Activated CD8-positive, alpha-beta T cell treated with anti-CD3 and anti-CD28 coated beads, Interleukin-2, amount 10 ng/mL, durations not matched to agents 7 days and 5 days (primary cell): ENCODE data around the gene GATAD1. TPM values are rescaled to one million over a fixed set of nuclear protein-coding genes. Genes with fewer than 3 reads are reported as not detected.
"Not testable (repeated sequence)": the region's sequence is repeated elsewhere in the genome, so short reads cannot be mapped to it uniquely, and the experiment has no call there.

Source experiments
- ATAC-seq: fragments of 150-1000 bp; cut with Tn5 transposase; one replicate; pipeline ENCODE4 v1.10.0; 2021; ENCODE audit warnings: moderate library complexity
- CTCF ChIA-PET: fragments of 350-600 bp; sonication (Branson Sonifier 250); formaldehyde crosslinking; loops from one replicate; lab custom pipeline; 2021; ENCODE audit warnings: antibody characterized with exemption; lab: Charles Lee
- POLR2A ChIA-PET: fragments of 350-600 bp; sonication (Branson Sonifier 250); formaldehyde crosslinking; loops from one replicate; lab custom pipeline; 2021; ENCODE audit warnings: antibody characterized with exemption; lab: Charles Lee
- DNase-seq: peaks from one replicate; pipeline ENCODE4 v3.0.0-alpha.2; 2020
- H3K27ac Mint-ChIP-seq: one replicate; pipeline ENCODE4 v1.8.0; 2021; ENCODE audit warnings: mild to moderate bottlenecking, mixed read lengths
- H3K27me3 Mint-ChIP-seq: one replicate; pipeline ENCODE4 v1.8.0; 2021; ENCODE audit warnings: low read depth, mixed read lengths
- H3K36me3 Mint-ChIP-seq: one replicate; pipeline ENCODE4 v1.8.0; 2021; ENCODE audit warnings: low read depth, mixed read lengths
- H3K4me1 Mint-ChIP-seq: one replicate; pipeline ENCODE4 v1.8.0; 2021; ENCODE audit warnings: low read depth, mixed read lengths
- H3K4me3 Mint-ChIP-seq: one replicate; pipeline ENCODE4 v1.8.0; 2021; ENCODE audit warnings: mild to moderate bottlenecking, mixed read lengths
- H3K9me3 Mint-ChIP-seq: one replicate; pipeline ENCODE4 v1.8.0; 2022; ENCODE audit warnings: mixed read lengths; ENCODE audit not compliant: insufficient read depth
- total RNA-seq, 2 experiments: library from RNA; stranded (reverse); gene quantifications; one replicate each; pipeline ENCODE4 v1.2.3, GENCODE V29; 2021

The GATAD1 gene
- total RNA-seq, 2 experiments from 2014 or later: 11.4 to 12.4 TPM

DNA sequence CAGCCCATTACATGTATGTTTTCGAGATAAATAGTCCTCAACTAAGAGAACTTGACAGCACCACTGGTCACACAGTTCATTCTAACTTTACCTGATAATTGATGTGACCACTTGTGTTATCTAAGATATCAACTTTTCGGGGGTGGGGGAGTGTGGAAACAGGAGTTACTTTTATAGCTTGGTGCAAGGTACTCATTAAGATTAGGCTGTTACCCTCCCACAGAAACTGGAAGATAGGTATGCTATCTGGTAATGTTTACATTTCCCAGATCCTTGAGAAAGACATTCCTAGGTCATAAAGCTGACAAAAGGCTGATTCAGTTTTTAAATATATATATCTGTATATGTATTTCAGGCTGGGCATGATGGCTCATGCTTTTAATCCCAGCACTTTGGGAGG lies 19.4 kb downstream of the GATAD1 start:
- H3K36me3 Mint-ChIP-seq: peaks cover 3% of the 10 kb centered on the region
- H3K9me3 Mint-ChIP-seq: peaks cover 12% of the 10 kb centered on the region
- H3K27me3 Mint-ChIP-seq: no peaks in the 10 kb centered on the region
- H3K4me1 Mint-ChIP-seq: no peaks in the 10 kb centered on the region
- ChIA-PET CTCF (interaction anchor here (4.2 kb wide), 1 partner anchor 19 kb away, joined by 12 read pairs; the partner anchor contains the start of gene GATAD1), POLR2A (no interaction called here)
- ATAC-seq: no peak
- DNase-seq: no peak
- H3K4me3 Mint-ChIP-seq: no peak overlapping the region
- no peak overlapping the region for H3K27ac Mint-ChIP-seq

DNA sequence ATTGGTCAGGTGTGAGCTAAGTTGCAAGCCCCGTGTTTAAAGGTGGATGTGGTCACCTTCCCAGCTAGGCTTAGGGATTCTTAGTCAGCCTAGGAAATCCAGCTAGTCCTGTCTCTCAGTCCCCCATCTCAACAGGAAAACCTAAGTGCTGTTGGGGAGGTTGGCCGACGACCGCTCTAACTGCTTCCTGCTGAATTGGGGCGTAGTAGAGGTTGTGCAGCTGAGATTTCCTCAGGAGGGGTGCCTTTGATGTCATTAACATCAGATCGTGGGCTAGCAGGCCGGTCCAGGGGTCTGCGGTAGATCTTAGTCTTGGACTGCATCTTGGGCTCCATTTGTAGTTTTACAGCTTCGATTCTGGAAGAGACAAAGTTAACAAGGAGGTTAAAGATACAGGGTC lies 21.3 kb downstream of the GATAD1 start:
- H3K27me3 Mint-ChIP-seq, POLR2A ChIA-PET, DNase-seq, H3K4me1 Mint-ChIP-seq, H3K36me3 Mint-ChIP-seq, H3K4me3 Mint-ChIP-seq, ATAC-seq, H3K27ac Mint-ChIP-seq: not testable (repeated sequence)
- H3K9me3 Mint-ChIP-seq: peaks cover 12% of the 10 kb centered on the region
- CTCF ChIA-PET: interaction anchor here (4.2 kb wide), 1 partner anchor 21 kb away, joined by 12 read pairs; the partner anchor contains the start of gene GATAD1

DNA sequence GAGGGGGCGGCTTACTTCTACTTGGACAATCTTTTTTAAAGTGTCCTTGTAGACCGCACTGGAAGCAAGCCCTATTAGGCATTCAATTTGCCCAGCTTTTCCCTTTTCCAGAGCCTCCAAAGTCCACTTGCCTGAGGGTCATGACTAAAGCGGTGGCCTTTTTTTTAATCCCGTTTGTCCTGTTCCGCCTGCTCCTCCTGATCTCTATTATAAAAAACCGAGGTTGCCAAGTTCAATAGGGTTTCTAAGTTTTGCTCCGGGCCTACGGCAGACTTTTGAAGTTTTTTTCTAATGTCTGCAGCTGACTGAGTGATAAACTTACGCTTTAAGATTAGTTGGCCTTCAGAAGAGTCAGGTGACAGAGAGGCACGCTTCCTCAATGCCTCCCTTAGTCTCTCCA lies 26.7 kb downstream of the GATAD1 start:
- H3K27me3 Mint-ChIP-seq, CTCF ChIA-PET, H3K4me3 Mint-ChIP-seq, H3K36me3 Mint-ChIP-seq, H3K9me3 Mint-ChIP-seq, H3K27ac Mint-ChIP-seq, DNase-seq, H3K4me1 Mint-ChIP-seq, POLR2A ChIA-PET, ATAC-seq: not testable (repeated sequence)

DNA sequence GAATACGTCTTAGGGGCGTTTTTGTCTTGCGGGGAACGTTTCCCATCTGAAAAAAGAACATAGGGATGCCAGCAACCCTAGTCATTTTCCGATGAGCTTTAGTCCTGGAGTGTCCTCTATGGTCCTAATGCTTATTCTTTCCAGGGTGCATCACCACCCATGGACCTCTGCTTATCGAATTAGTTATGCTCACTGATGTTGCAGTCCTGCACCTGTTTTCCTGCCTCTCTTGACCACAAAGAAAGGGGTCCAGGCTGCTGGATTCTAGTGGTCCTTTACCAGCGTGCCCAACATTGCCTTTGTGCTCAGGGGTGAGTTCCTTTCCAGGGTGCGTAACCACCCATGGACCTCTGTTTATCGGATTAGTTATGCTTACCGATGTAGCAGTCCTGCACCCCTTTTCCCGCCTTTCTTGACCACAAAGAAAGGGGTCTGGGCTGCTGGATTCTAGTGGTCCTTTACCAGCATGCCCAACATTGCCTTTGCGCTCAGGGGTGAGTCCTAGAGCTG lies 28.0 kb downstream of the GATAD1 start:
- H3K4me3 Mint-ChIP-seq, H3K36me3 Mint-ChIP-seq, DNase-seq, POLR2A ChIA-PET, H3K27ac Mint-ChIP-seq, ATAC-seq, H3K4me1 Mint-ChIP-seq, H3K27me3 Mint-ChIP-seq, H3K9me3 Mint-ChIP-seq: not testable (repeated sequence)
- CTCF ChIA-PET: interaction anchor here (0.9 to 1.5 kb wide), 2 partner anchors 17 to 53 kb away, joined by 3 to 5 read pairs; partner anchors contain the start of genes PEX1 and RBM48

GRCh38 chr7:92475851-92476590 lies 28.7 kb downstream of the GATAD1 start:
- H3K4me3 Mint-ChIP-seq, H3K9me3 Mint-ChIP-seq, H3K27ac Mint-ChIP-seq, ATAC-seq, DNase-seq, H3K27me3 Mint-ChIP-seq, H3K4me1 Mint-ChIP-seq, H3K36me3 Mint-ChIP-seq, POLR2A ChIA-PET: not testable (repeated sequence)
- CTCF ChIA-PET: interaction anchor here (0.9 to 1.5 kb wide), 2 partner anchors 18 to 53 kb away, joined by 3 to 5 read pairs; partner anchors contain the start of genes PEX1 and RBM48

DNA sequence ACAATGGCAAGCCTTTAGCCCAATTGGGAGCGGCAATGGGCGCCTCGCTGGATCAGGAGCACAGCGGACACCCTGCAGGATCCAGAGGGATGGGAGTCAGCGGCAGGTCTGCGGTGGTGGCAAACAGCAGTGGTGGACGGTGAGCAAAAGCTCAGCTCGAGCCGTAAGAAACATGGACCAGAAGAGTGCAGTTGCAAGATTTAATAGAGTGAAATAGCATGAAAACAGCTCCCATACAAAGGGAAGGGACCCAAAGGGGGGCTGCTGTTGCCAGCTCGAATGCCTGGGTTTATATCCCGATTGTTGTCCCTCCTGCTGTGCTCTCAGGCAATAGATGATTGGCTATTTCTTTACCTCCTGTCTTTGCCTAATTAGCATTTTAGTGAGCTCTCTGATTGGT lies 30.4 kb downstream of the GATAD1 start, which contains the start of gene ERVW-1:
TSS of gene ERVW-1 (minus strand) at position 266 of the 400 bp plus-strand sequence. CDS start 7,565 bp downstream, outside the sequence.
- H3K4me3 Mint-ChIP-seq, H3K27me3 Mint-ChIP-seq, DNase-seq, H3K27ac Mint-ChIP-seq, H3K9me3 Mint-ChIP-seq, ATAC-seq, CTCF ChIA-PET, H3K36me3 Mint-ChIP-seq, H3K4me1 Mint-ChIP-seq, POLR2A ChIA-PET: not testable (repeated sequence)

DNA sequence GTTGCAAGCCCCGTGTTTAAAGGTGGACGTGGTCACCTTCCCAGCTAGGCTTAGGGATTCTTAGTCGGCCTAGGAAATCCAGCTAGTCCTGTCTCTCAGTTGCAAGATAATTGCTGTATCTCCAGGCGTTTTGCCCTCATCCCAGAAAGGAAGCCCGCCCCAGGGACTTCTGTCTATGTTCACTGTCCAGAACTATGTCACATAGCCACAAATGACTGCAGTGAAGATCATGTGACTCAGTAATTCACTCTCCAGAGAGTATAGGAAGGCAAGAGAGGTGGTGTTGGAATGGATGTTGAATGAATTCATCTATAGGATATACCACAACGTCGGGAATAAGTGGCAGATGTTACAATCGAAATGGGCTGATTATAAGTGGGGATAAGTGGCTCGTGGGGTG lies 30.8 kb downstream of the GATAD1 start:
- H3K4me3 Mint-ChIP-seq: no peak overlapping the region
- no peaks in the 10 kb centered on the region for H3K36me3 Mint-ChIP-seq
- ATAC-seq: no peak
- DNase-seq: no peak
- no peaks in the 10 kb centered on the region for H3K9me3 Mint-ChIP-seq
- no peak overlapping the region for H3K27ac Mint-ChIP-seq
- no peaks in the 10 kb centered on the region for H3K4me1 Mint-ChIP-seq
- CTCF ChIA-PET: no interaction called here
- POLR2A ChIA-PET: no interaction called here
- H3K27me3 Mint-ChIP-seq: no peaks in the 10 kb centered on the region

DNA sequence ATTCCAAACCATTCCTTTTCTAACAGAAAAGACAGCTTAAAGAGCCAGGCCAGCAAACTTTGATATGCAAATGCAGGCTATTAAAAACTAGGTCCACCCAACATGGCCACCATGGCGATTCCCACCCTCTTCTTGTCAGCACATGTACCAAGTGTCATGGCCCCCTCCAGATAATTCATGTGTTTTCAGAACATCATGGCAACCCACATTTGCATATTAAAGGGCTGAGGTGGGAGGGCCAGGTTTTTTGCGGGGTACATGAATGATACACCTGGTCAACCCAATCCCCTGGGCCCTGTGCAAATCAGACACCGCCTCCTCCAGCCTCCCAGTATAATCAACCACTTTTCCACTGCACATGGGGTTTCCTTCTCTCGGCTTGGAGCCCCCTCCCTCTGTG lies 31.4 kb downstream of the GATAD1 start:
- H3K4me3 Mint-ChIP-seq: no peak overlapping the region
- DNase-seq: no peak
- no peak for ATAC-seq
- H3K27me3 Mint-ChIP-seq: no peaks in the 10 kb centered on the region
- H3K9me3 Mint-ChIP-seq: no peaks in the 10 kb centered on the region
- POLR2A ChIA-PET: no interaction called here
- no peak overlapping the region for H3K27ac Mint-ChIP-seq
- H3K4me1 Mint-ChIP-seq: no peaks in the 10 kb centered on the region
- CTCF ChIA-PET: no interaction called here
- H3K36me3 Mint-ChIP-seq: no peaks in the 10 kb centered on the region

- H3K4me1 Mint-ChIP-seq, H3K36me3 Mint-ChIP-seq: not testable (repeated sequence)
Measured at GRCh38 chr7:92479146-92479545, 31.9 kb downstream of the GATAD1 start.

DNA sequence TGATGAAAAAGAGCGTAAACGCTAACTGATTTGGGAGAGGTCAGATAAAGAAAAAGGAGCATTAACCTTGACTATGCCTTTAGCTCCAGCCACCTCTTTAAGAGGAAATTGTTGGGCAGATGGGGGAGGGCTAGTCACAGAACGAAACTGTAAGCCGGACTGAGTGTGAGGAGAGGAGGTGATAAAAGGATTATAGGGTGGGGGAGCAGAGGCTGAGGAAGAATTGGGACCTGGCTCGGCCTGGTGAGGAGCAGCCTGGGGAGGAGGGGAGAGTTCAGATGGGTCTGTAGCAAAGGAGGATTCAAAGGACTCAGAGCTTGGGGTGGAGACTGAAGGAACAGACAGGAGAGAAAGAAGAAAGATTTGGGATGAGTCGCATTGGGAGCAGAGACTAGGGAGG lies 36.3 kb downstream of the GATAD1 start:
- DNase-seq, H3K27ac Mint-ChIP-seq, H3K36me3 Mint-ChIP-seq, H3K27me3 Mint-ChIP-seq, H3K4me3 Mint-ChIP-seq, H3K4me1 Mint-ChIP-seq, CTCF ChIA-PET, ATAC-seq, H3K9me3 Mint-ChIP-seq, POLR2A ChIA-PET: not testable (repeated sequence)

More at GRCh38 chr7:92479146-92479545, 31.9 kb downstream of the GATAD1 start:
- H3K27ac Mint-ChIP-seq, H3K4me3 Mint-ChIP-seq, H3K27me3 Mint-ChIP-seq, CTCF ChIA-PET, POLR2A ChIA-PET, H3K9me3 Mint-ChIP-seq, ATAC-seq, DNase-seq: not testable (repeated sequence)

DNA sequence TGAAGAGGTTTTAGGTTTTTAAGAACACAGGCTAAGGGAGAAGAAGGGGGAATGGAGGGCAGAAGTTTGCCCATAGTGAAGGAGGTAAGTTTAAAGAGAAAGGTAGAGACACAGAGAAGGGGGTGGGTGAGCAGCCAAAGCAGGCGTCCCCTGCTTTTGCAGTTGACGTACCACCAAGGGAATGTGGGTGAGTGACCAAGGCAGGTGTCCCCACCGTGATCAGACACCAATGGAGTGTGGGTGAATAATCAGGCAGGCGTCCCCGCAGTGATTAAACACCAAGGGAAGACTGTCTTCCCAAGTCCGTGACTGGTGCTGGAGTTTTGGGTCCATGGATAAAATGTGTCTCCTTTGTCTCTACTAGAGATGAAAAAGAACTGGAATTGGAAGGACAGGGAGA lies 36.9 kb downstream of the GATAD1 start:
- H3K4me3 Mint-ChIP-seq, POLR2A ChIA-PET, H3K4me1 Mint-ChIP-seq, H3K36me3 Mint-ChIP-seq, DNase-seq, H3K27ac Mint-ChIP-seq, CTCF ChIA-PET, H3K9me3 Mint-ChIP-seq, H3K27me3 Mint-ChIP-seq, ATAC-seq: not testable (repeated sequence)

DNA sequence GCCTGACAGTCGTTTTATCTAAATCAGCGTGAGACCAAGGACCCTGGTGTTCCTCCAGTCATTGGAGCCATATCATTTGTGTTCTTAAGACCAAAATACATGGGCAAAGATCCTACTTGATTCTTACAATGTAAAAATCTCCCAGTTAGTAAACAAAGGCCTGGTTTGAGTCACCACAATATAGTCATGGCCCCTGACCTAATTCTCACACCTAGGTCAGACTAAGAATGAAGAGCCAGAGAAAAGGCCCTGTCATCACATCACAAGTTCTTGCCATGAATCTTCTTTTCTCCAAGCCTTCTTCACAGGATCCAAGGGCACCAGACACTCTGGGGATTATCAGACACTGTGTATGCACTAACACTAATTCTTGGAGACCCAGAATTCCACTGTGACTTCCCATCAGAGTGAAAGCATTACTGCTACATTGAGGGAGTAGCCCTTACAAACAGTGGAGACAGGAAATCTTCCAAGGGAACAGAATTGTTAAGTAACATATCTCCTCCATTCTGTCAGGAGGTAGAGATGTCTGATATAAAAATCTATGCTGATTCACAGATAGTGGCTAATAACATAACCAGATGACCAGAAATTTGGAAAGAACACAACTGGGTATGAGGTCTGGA lies 38.1 kb downstream of the GATAD1 start:
- Mint-ChIP-seq H3K4me3 (no peak overlapping the region), H3K36me3 (peaks cover 9% of the 10 kb centered on the region), H3K4me1 (no peaks in the 10 kb centered on the region), H3K27ac (no peak overlapping the region), H3K27me3 (no peaks in the 10 kb centered on the region), H3K9me3 (no peaks in the 10 kb centered on the region)
- ATAC-seq (no peak), DNase-seq (no peak)
- ChIA-PET CTCF (no interaction called here), POLR2A (no interaction called here)
